Brain microvascular endothelial cell (primary cell): Measurements from ENCODE around the gene LTF.

Experiments
- DNase-seq: peaks from one replicate; pipeline ENCODE4 v3.0.0-alpha.2; 2020
- H3K27ac ChIP-seq: fragments of 250-450 bp; sonication (Bioruptor Pico); 2 replicates; pipeline ENCODE4 v1.5.1; 2020; ENCODE audit warnings: mild to moderate bottlenecking, moderate library complexity
- H3K27me3 ChIP-seq: fragments of 250-450 bp; sonication (Bioruptor Pico); replicated peaks from 2 replicates; pipeline ENCODE4 v1.5.1; 2020; ENCODE audit warnings: mild to moderate bottlenecking
- H3K36me3 ChIP-seq: fragments of 250-450 bp; sonication (Bioruptor Pico); replicated peaks from 2 replicates; pipeline ENCODE4 v1.5.1; 2020; ENCODE audit warnings: mild to moderate bottlenecking
- H3K4me3 ChIP-seq: 2 replicates; pipeline ENCODE4 v1.5.1; 2011; ENCODE audit warnings: low read depth, mild to moderate bottlenecking, control low read depth, low read length, moderate library complexity
- CTCF ChIP-seq: IDR thresholded peaks from 2 replicates; pipeline ENCODE4 v1.5.1; 2011; ENCODE audit warnings: low read depth, mild to moderate bottlenecking, moderate library complexity, low read length, control low read depth, inconsistent platforms; ENCODE audit errors: missing control alignments
- in situ Hi-C: cut with HindIII; loops from 2 replicates; pipeline ENCODE4 v1.10.0; 2017; ENCODE audit warnings: low sequenced_read_pairs, low pct_ligation_motif_present

The LTF gene

GRCh38 chr3:46419816-46420215, 44.9 kb downstream of the LTF start:
- Histone ChIP-seq H3K27me3 (no peaks in the 10 kb centered on the region), H3K4me3 (no peak overlapping the region), H3K27ac (no peak overlapping the region), H3K36me3 (no peaks in the 10 kb centered on the region)
- in situ Hi-C loops: no loop called here
- no peak for DNase-seq
- TF ChIP-seq CTCF: no peak

- Histone ChIP-seq H3K27me3 (no peaks in the 10 kb centered on the region), H3K36me3 (no peaks in the 10 kb centered on the region), H3K27ac (no peak overlapping the region), H3K4me3 (no peak overlapping the region)
- no peak for DNase-seq
- in situ Hi-C loops: no loop called here
- no peak for TF ChIP-seq CTCF
These were observed 46.7 kb downstream of the LTF start for GRCh38 chr3:46417841-46418611.

- in situ Hi-C loops: no loop called here
- no peak for TF ChIP-seq CTCF
- no peaks in the 10 kb centered on the region for H3K36me3 ChIP-seq
- H3K27ac ChIP-seq: no peak overlapping the region
- no peak overlapping the region for H3K4me3 ChIP-seq
- no peak for DNase-seq
- H3K27me3 ChIP-seq: no peaks in the 10 kb centered on the region
These were observed 47.7 kb downstream of the LTF start for GRCh38 chr3:46416811-46417510.

GRCh38 chr3:46416125-46416810, 48.4 kb downstream of the LTF start:
- in situ Hi-C loops: no loop called here
- Histone ChIP-seq H3K27ac (no peak overlapping the region), H3K27me3 (no peaks in the 10 kb centered on the region), H3K4me3 (no peak overlapping the region), H3K36me3 (no peaks in the 10 kb centered on the region)
- no peak for DNase-seq
- no peak for TF ChIP-seq CTCF

- H3K4me3 ChIP-seq: no peak overlapping the region
- DNase-seq: no peak
- no peak for TF ChIP-seq CTCF
- no peaks in the 10 kb centered on the region for H3K27me3 ChIP-seq
- in situ Hi-C loops: no loop called here
- no peak overlapping the region for H3K27ac ChIP-seq
- H3K36me3 ChIP-seq: no peaks in the 10 kb centered on the region
These were observed 50.0 kb downstream of the LTF start for GRCh38 chr3:46414739-46415138.
